Measurements from ENCODE around the gene LILRA2. TPM values are rescaled to one million over a fixed set of nuclear protein-coding genes. Genes with fewer than 3 reads are reported as not detected.

The LILRA2 gene
- total RNA-seq, 1 experiment from 2014 or later = not detected

DNA sequence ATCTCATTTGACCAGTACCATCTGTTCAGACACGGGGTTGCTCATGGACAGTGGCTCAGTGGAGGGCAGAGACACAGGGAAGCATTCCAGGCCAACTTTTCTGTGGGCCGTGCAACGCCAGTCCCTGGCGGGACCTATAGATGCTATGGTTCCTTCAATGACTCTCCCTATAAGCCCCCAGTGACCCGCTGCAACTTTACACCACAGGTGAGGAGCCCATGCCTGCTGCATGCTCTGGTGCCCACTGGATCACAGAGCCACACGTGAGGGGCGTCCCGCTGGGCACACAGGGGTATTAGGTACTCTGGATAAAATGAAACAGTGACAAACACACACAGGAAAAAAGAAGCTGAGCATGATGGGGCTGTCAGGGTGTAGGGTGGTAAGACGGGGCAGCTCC is 36.6 kb upstream of the LILRA2 start:
- no peak for DNase-seq
- peaks cover 89 to 92% of the 10 kb centered on the region in 2 experiments for H3K9me3 Mint-ChIP-seq
- no peak overlapping the region for H2AK5ac ChIP-seq (ENCODE audit: insufficient read length, low read length)
- H3K27ac Mint-ChIP-seq = no peak overlapping the region
- H3K56ac ChIP-seq (ENCODE audit: insufficient read length, low read depth, low read length) = no peak overlapping the region
- no peaks in the 10 kb centered on the region for H3K79me1 ChIP-seq (ENCODE audit: insufficient read depth, low read depth, low read length, poor library complexity, severe bottlenecking)
- no peak overlapping the region for H3K4ac ChIP-seq (ENCODE audit: low read depth, low read length)
- no peaks in the 10 kb centered on the region for H3K4me1 ChIP-seq (ENCODE audit: insufficient read depth, low read length)
- H3K9me3 ChIP-seq (ENCODE audit: control insufficient read depth, low read depth, low read length) = peaks cover 88% of the 10 kb centered on the region
- no peak overlapping the region for H3K9ac ChIP-seq (ENCODE audit: extremely low read depth, insufficient read length, low read length)
- no peak overlapping the region for H2AFZ ChIP-seq (ENCODE audit: low read length)
- no peak overlapping the region for H2BK15ac ChIP-seq (ENCODE audit: low read depth, low read length)
- H4K8ac ChIP-seq (replicated peaks; ENCODE audit: insufficient read length, low read depth, low read length) = no peak overlapping the region
- no peak for TF ChIP-seq CTCF (conservative IDR thresholded peaks at IDR 0.05)
- H3K4me3 Mint-ChIP-seq = no peak overlapping the region
- H4K5ac ChIP-seq (ENCODE audit: insufficient read length, low read depth, low read length) = no peak overlapping the region
- no peak overlapping the region for H3T11ph ChIP-seq (ENCODE audit: low read length)
- H3K14ac ChIP-seq (ENCODE audit: insufficient read depth, low read length) = no peak overlapping the region
- no peak overlapping the region for H4K91ac ChIP-seq (ENCODE audit: insufficient read length, low read depth, low read length)
- no peaks in the 10 kb centered on the region for H3K27me3 ChIP-seq (ENCODE audit: insufficient read depth, low read length)
- no peaks in the 10 kb centered on the region for H4K20me1 ChIP-seq (ENCODE audit: control insufficient read depth, insufficient read depth, insufficient read length)
- no peak overlapping the region for H2BK120ac ChIP-seq (ENCODE audit: low read depth, low read length, poor library complexity, severe bottlenecking)
- peaks cover 8 to 45% (median 13%) of the 10 kb centered on the region in 3 experiments; a peak in 6 of 7 replicates for H3K36me3 Mint-ChIP-seq (ENCODE audit: insufficient read depth in 1 of 3, low read depth in 3 of 3)
- no peak overlapping the region for H2BK12ac ChIP-seq (ENCODE audit: insufficient read length, low read depth, low read length)
- H3K27ac ChIP-seq (ENCODE audit: insufficient read length, low read depth, low read length) = no peak overlapping the region
- H3K23me2 ChIP-seq (ENCODE audit: insufficient read length, low read depth, low read length, poor library complexity, severe bottlenecking) = no peaks in the 10 kb centered on the region
- H3K23ac ChIP-seq (ENCODE audit: insufficient read length, low read depth, low read length) = no peak overlapping the region
- no peak overlapping the region for H3K4me2 ChIP-seq (ENCODE audit: insufficient read depth, insufficient read length, low read length)
- no peak overlapping the region for H2BK5ac ChIP-seq (ENCODE audit: insufficient read length, low read length)
- H3K79me2 ChIP-seq (ENCODE audit: insufficient read depth, low read length) = no peaks in the 10 kb centered on the region
- no peaks in the 10 kb centered on the region for H3K4me1 Mint-ChIP-seq
- no peak overlapping the region for H3K18ac ChIP-seq (ENCODE audit: insufficient read length, low read depth, low read length)
- peaks cover 7% of the 10 kb centered on the region for H3K27me3 Mint-ChIP-seq (ENCODE audit: low read depth)
- WGBS (ENCODE audit: extremely low coverage, insufficient read length, low lambda C conversion rate) = no CpG with 5 or more reads among the region's 9 CpGs
- no peak overlapping the region for H2BK20ac ChIP-seq (ENCODE audit: low read depth, low read length, poor library complexity, severe bottlenecking)
